ES-I3 (cell line): ENCODE results near the gene FSHR.

Source experiments
- H3K36me3 ChIP-seq: 2 replicates; pipeline ENCODE4 v1.6.1; 2013; ENCODE audit warnings: mild to moderate bottlenecking, low read length, control low read depth, moderate library complexity; ENCODE audit not compliant: insufficient read depth
- H3K4me1 ChIP-seq: 2 replicates; pipeline ENCODE4 v1.6.1; 2013; ENCODE audit warnings: mild to moderate bottlenecking, control low read depth, low read length; ENCODE audit not compliant: insufficient read depth
- H3K9ac ChIP-seq: 2 replicates; pipeline ENCODE4 v1.6.1; 2013; ENCODE audit warnings: low read depth, mild to moderate bottlenecking, low read length, moderate library complexity
- H3K9me3 ChIP-seq: 2 replicates; pipeline ENCODE4 v1.6.1; 2013; ENCODE audit warnings: mild to moderate bottlenecking, low read length, moderate library complexity; ENCODE audit not compliant: control insufficient read depth, insufficient read depth

FSHR gene

GRCh38 chr2:48984922-48985321 is 169.4 kb downstream of the FSHR start:
- no peaks in the 10 kb centered on the region for H3K4me1 ChIP-seq
- no peaks in the 10 kb centered on the region for H3K36me3 ChIP-seq
- no peaks in the 10 kb centered on the region for H3K9me3 ChIP-seq
- no peak overlapping the region for H3K9ac ChIP-seq

GRCh38 chr2:48983551-48983950 is 170.8 kb downstream of the FSHR start:
- no peaks in the 10 kb centered on the region for H3K9me3 ChIP-seq
- no peaks in the 10 kb centered on the region for H3K36me3 ChIP-seq
- no peak overlapping the region for H3K9ac ChIP-seq
- no peaks in the 10 kb centered on the region for H3K4me1 ChIP-seq

- Histone ChIP-seq H3K4me1 (no peaks in the 10 kb centered on the region), H3K9me3 (no peaks in the 10 kb centered on the region), H3K36me3 (no peaks in the 10 kb centered on the region), H3K9ac (no peak overlapping the region)
Observed at GRCh38 chr2:48982887-48983435, 171.4 kb downstream of the FSHR start.

GRCh38 chr2:48980846-48981245 is 173.5 kb downstream of the FSHR start:
- H3K9ac ChIP-seq = no peak overlapping the region
- no peaks in the 10 kb centered on the region for H3K4me1 ChIP-seq
- no peaks in the 10 kb centered on the region for H3K36me3 ChIP-seq
- no peaks in the 10 kb centered on the region for H3K9me3 ChIP-seq

- Histone ChIP-seq H3K4me1 (no peaks in the 10 kb centered on the region), H3K9me3 (no peaks in the 10 kb centered on the region), H3K9ac (no peak overlapping the region), H3K36me3 (no peaks in the 10 kb centered on the region)
Observed at GRCh38 chr2:48979691-48980090, 174.6 kb downstream of the FSHR start.

- Histone ChIP-seq H3K9ac (no peak overlapping the region), H3K9me3 (no peaks in the 10 kb centered on the region), H3K36me3 (no peaks in the 10 kb centered on the region), H3K4me1 (no peaks in the 10 kb centered on the region)
Observed at GRCh38 chr2:48978131-48978530, 176.2 kb downstream of the FSHR start.

- Histone ChIP-seq H3K4me1 (no peaks in the 10 kb centered on the region), H3K36me3 (no peaks in the 10 kb centered on the region), H3K9ac (no peak overlapping the region), H3K9me3 (no peaks in the 10 kb centered on the region)
Observed at GRCh38 chr2:48971801-48972200, 182.5 kb downstream of the FSHR start.

GRCh38 chr2:48968011-48968410 is 186.3 kb downstream of the FSHR start:
- H3K4me1 ChIP-seq = no peaks in the 10 kb centered on the region; the same call in 1 of the 2 replicates
- H3K36me3 ChIP-seq = no peaks in the 10 kb centered on the region
- no peaks in the 10 kb centered on the region for H3K9me3 ChIP-seq
- no peak overlapping the region for H3K9ac ChIP-seq

- no peak overlapping the region for H3K9ac ChIP-seq
- H3K36me3 ChIP-seq = no peaks in the 10 kb centered on the region
- no peaks in the 10 kb centered on the region; the same call in 1 of the 2 replicates for H3K4me1 ChIP-seq
- no peaks in the 10 kb centered on the region for H3K9me3 ChIP-seq
Observed at GRCh38 chr2:48965204-48965603, 189.1 kb downstream of the FSHR start.

- Histone ChIP-seq H3K4me1 (no peaks in the 10 kb centered on the region; the same call in 1 of the 2 replicates), H3K36me3 (no peaks in the 10 kb centered on the region), H3K9ac (no peak overlapping the region), H3K9me3 (no peaks in the 10 kb centered on the region)
Observed at GRCh38 chr2:48961009-48961408, 193.3 kb downstream of the FSHR start.

GRCh38 chr2:48954935-48955334 is 199.4 kb downstream of the FSHR start:
- H3K36me3 ChIP-seq = no peaks in the 10 kb centered on the region

GRCh38 chr2:48954311-48954710 is 200.0 kb downstream of the FSHR start:
- no peak overlapping the region for H3K9ac ChIP-seq
- no peaks in the 10 kb centered on the region for H3K36me3 ChIP-seq
- no peaks in the 10 kb centered on the region for H3K9me3 ChIP-seq
- no peaks in the 10 kb centered on the region; the same call in 1 of the 2 replicates for H3K4me1 ChIP-seq

More at GRCh38 chr2:48954935-48955334, 199.4 kb downstream of the FSHR start:
- Histone ChIP-seq H3K4me1 (no peaks in the 10 kb centered on the region; the same call in 1 of the 2 replicates), H3K9ac (no peak overlapping the region), H3K9me3 (no peaks in the 10 kb centered on the region)

- H3K9ac ChIP-seq = no peak overlapping the region
Observed at GRCh38 chr2:48952614-48953013, 201.7 kb downstream of the FSHR start.

GRCh38 chr2:48952143-48952542 is 202.2 kb downstream of the FSHR start:
- Histone ChIP-seq H3K4me1 (no peaks in the 10 kb centered on the region; the same call in 1 of the 2 replicates), H3K9me3 (no peaks in the 10 kb centered on the region), H3K36me3 (no peaks in the 10 kb centered on the region), H3K9ac (no peak overlapping the region)

More at GRCh38 chr2:48952614-48953013, 201.7 kb downstream of the FSHR start:
- H3K4me1 ChIP-seq = no peaks in the 10 kb centered on the region; the same call in 1 of the 2 replicates
- H3K9me3 ChIP-seq = no peaks in the 10 kb centered on the region
- no peaks in the 10 kb centered on the region for H3K36me3 ChIP-seq

GRCh38 chr2:48948400-48949125 is 205.8 kb downstream of the FSHR start:
- no peak overlapping the region for H3K9ac ChIP-seq
- H3K9me3 ChIP-seq = no peaks in the 10 kb centered on the region
- H3K4me1 ChIP-seq = no peaks in the 10 kb centered on the region; the same call in 1 of the 2 replicates
- H3K36me3 ChIP-seq = no peaks in the 10 kb centered on the region
